ENCODE measurements around the gene PLCH2.

PLCH2 gene, protein sequence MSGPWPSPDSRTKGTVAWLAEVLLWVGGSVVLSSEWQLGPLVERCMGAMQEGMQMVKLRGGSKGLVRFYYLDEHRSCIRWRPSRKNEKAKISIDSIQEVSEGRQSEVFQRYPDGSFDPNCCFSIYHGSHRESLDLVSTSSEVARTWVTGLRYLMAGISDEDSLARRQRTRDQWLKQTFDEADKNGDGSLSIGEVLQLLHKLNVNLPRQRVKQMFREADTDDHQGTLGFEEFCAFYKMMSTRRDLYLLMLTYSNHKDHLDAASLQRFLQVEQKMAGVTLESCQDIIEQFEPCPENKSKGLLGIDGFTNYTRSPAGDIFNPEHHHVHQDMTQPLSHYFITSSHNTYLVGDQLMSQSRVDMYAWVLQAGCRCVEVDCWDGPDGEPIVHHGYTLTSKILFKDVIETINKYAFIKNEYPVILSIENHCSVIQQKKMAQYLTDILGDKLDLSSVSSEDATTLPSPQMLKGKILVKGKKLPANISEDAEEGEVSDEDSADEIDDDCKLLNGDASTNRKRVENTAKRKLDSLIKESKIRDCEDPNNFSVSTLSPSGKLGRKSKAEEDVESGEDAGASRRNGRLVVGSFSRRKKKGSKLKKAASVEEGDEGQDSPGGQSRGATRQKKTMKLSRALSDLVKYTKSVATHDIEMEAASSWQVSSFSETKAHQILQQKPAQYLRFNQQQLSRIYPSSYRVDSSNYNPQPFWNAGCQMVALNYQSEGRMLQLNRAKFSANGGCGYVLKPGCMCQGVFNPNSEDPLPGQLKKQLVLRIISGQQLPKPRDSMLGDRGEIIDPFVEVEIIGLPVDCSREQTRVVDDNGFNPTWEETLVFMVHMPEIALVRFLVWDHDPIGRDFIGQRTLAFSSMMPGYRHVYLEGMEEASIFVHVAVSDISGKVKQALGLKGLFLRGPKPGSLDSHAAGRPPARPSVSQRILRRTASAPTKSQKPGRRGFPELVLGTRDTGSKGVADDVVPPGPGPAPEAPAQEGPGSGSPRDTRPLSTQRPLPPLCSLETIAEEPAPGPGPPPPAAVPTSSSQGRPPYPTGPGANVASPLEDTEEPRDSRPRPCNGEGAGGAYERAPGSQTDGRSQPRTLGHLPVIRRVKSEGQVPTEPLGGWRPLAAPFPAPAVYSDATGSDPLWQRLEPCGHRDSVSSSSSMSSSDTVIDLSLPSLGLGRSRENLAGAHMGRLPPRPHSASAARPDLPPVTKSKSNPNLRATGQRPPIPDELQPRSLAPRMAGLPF (N-terminal part only)

GRCh38 chr1:2476061-2476999 lies at the start of gene PLCH2:
Gene PLCH2, plus strand, starts transcription at chr1:2476289. Its CDS starts 300 bp downstream, at chr1:2476589.
- DNase-seq (ENCODE audit: low read depth in 2 of 3, low spot score in 2 of 3): no peak

DNA sequence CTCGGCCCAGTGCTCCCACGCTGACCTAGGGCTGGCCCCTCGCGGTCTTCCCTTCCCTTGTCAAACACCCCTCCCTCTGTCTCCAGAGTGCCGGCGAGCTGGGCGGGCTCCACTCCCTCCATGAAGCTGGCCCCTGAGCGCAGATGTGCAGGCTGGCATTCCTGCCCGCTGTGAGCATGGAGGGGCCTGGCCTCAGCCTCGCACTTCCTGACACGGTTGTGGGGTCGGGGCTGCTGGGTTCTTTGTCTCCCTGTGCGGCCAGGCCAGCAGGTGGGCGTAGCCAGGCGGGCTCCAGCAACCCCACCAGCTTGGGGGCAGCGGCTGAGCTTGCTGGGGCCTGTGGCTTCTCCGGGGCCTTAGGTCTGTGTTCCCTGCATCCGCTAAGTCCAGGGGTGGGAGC lies 49.5 kb upstream of the PLCH2 start:
- no peak for DNase-seq (ENCODE audit: low read depth in 2 of 3, low spot score in 2 of 3)

- no peak for DNase-seq (ENCODE audit: low read depth in 2 of 3, low spot score in 2 of 3)
Observed at GRCh38 chr1:2427051-2427450, 49.0 kb upstream of the PLCH2 start.

- DNase-seq (ENCODE audit: low read depth in 2 of 3, low spot score in 2 of 3): no peak
Observed at GRCh38 chr1:2427976-2428375, 48.1 kb upstream of the PLCH2 start.

DNA sequence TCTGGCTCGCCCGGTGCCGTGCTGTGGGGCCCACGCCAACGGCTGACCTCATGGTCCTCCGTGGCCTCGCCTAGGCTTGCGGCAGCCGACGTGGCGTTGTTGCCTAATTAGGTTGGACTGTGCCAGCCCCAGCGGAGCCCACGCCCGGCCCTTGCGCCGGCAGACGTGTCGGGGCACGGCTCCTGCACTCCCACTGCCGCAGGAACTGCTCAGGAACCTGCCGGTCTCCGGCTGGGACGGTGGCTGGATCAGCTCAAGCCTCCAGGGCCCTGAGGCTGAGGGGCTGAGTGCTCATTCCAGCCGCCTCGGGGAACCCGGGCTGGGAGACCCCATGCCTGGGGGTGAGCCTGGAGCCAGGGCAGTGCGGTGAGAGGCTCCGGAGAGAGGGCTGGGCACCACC lies 47.6 kb upstream of the PLCH2 start:
- DNase-seq (ENCODE audit: low read depth in 2 of 3, low spot score in 2 of 3): no peak

GRCh38 chr1:2429780-2430591 lies 46.1 kb upstream of the PLCH2 start:
- DNase-seq (ENCODE audit: low read depth in 2 of 3, low spot score in 2 of 3): no peak

DNA sequence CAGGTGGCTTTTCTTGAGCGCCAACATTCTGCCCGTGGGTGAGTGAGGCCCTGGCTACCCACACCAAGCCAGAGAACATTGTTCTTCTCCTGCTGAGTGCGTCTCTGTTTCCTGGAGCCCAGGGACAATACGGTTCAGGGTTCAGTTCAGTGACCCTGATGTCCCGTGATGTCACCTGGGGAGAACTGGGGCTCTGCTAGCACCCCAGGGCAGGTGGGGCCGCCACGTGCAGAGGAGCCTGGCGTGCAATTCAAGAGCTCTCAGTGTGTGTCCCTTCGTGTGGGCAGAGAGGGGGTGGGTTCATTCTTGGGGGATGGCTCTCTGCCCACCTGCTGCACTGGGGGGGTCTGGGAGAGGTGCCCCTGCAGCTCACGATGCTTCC lies 45.5 kb upstream of the PLCH2 start:
- DNase-seq (ENCODE audit: low read depth in 2 of 3, low spot score in 2 of 3): no peak

- no peak for DNase-seq (ENCODE audit: low read depth in 2 of 3, low spot score in 2 of 3)
Observed at GRCh38 chr1:2431103-2431502, 45.0 kb upstream of the PLCH2 start.

GRCh38 chr1:2431518-2431917 lies 44.6 kb upstream of the PLCH2 start:
- DNase-seq (ENCODE audit: low read depth in 2 of 3, low spot score in 2 of 3): no peak

DNA sequence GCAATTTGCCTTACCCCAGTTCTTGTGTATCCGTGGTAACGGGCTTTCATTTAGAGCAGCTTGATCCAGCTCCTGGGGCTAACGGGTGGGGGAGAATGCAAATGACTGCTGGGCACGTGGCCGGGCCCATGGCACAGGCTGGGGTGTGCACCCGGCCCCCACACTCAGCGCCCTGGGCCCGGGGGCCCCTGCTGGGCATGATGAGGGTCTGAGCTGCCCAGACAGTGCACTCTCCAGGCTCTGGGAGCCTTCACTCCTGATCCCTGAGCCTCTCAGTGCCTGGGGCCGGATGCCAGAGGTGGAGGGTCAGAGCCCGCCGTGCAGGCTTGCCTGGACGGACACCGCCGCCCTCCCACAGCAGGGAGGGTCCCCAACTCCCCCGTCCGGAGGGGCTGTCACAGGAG lies 43.6 kb upstream of the PLCH2 start:
- DNase-seq (ENCODE audit: low read depth in 2 of 3, low spot score in 2 of 3): no peak

GRCh38 chr1:2433196-2433595 lies 42.9 kb upstream of the PLCH2 start:
- DNase-seq (ENCODE audit: low read depth in 2 of 3, low spot score in 2 of 3): no peak

DNA sequence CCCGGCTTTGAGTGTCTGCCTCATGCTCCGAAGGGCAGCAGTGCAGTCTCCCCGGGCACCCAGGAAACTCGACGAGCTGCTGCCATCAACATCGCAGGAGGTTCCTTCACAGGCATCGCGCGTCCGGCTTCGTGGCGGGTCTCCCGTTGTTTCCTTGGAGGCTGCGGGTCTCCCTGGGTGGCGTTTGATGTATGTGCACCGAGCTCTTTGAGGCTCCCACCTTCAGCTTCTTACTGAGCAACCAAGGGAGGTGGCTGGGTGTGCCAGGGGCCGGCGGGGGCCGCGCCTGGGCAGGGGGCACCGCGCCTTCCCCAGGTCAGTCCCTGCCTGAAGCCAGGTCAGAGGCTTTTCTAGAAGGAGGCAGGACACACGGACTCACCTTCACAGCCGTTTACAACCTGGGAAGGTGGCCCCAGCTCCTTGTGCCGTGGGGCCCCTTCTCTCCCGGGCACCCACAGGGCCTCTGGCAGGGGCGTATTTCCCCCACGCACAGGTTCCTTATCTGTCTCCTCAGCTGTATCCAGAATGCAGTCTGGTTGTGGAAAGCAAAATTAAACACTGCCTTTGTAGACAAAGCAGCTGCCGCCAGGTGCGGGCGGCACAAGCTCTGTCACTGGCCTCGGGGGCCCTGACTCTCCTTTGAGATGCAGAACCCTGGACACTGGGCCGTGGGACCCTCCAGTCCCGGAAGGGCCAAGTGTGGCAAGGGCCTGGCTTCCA lies 42.0 kb upstream of the PLCH2 start:
- no peak for DNase-seq (ENCODE audit: low read depth in 2 of 3, low spot score in 2 of 3)

GRCh38 chr1:2435091-2435490 lies 41.0 kb upstream of the PLCH2 start:
- DNase-seq (ENCODE audit: low read depth in 2 of 3, low spot score in 2 of 3): no peak

DNA sequence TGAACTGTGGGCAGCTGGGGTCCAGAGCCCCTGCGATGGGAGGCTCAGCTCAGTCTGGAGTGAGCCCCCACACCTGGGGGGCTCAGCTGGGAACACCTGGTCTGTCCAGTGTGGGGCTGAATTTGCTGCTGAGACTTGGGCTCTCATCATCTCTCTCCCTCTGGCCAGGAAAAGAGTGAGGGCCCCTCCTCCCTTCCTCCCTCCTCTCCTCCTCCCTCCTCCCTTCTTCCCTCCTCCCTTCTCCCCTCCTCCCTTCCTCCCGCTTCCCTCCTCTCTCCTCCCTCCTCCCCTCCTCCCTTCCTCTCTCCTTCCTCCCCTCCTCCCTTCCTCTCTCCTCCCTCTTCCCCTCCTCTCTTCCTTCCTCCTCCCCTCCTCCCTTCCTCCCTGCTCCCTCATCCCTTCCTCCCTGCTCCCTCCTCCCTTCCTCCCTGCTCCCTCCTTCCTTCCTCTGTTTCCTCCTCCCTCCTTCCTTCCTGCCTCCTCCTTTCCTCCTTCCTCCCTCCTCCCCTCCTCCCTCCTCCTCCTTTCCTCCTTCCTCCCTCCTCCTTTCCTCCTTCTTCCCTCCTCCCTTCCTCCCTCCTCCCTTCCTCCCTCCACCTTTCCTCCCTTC lies 40.2 kb upstream of the PLCH2 start:
- DNase-seq (ENCODE audit: low read depth in 2 of 3, low spot score in 2 of 3): no peak

- no peak for DNase-seq (ENCODE audit: low read depth in 2 of 3, low spot score in 2 of 3)
Observed at GRCh38 chr1:2436876-2437275, 39.2 kb upstream of the PLCH2 start.

DNA sequence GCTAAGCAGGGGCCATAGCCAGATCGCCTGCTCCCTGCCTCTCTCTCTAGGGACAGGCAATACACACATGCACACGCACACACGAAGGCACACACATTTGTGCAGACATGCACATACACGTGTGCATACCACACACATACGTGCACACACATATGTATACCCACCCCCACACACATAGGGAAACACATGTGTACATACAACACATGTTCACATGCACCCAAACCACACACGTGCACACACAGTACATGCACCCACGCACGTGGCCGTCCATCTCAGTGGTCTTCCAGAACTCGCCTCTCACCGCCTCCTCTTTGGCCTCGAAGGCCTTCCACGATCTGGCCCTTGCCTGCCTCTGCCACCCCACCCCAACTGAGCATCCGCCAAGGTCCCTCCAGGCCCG lies 38.5 kb upstream of the PLCH2 start:
- no peak for DNase-seq (ENCODE audit: low read depth in 2 of 3, low spot score in 2 of 3)

GRCh38 chr1:2438038-2438437 lies 38.1 kb upstream of the PLCH2 start:
- DNase-seq (ENCODE audit: low read depth in 2 of 3, low spot score in 2 of 3): no peak

- no peak for DNase-seq (ENCODE audit: low read depth in 2 of 3, low spot score in 2 of 3)
Observed at GRCh38 chr1:2438641-2439040, 37.4 kb upstream of the PLCH2 start.

- no peak for DNase-seq (ENCODE audit: low read depth in 2 of 3, low spot score in 2 of 3)
Observed at GRCh38 chr1:2439369-2439768, 36.7 kb upstream of the PLCH2 start.
